ENCODE results near the gene FBP1.

The FBP1 gene

GRCh38 chr9:94639061-94639998 lies at the start of gene FBP1:
FBP1 (minus strand) TSS chr9:94639518; CDS start chr9:94639310, 208 bp downstream.
- DNase-seq, result peak; percentile 8

GRCh38 chr9:94687451-94687850 lies 48.1 kb upstream of the FBP1 start:
- DNase-seq, result no peak

GRCh38 chr9:94685359-94685758 lies 46.0 kb upstream of the FBP1 start:
- DNase-seq, result no peak

GRCh38 chr9:94681508-94681907 lies 42.2 kb upstream of the FBP1 start:
- DNase-seq, result peak; percentile 35

GRCh38 chr9:94680621-94681020 lies 41.3 kb upstream of the FBP1 start:
- no peak for DNase-seq

- DNase-seq, result no peak
These were observed 40.7 kb upstream of the FBP1 start for GRCh38 chr9:94680020-94680419.

GRCh38 chr9:94679587-94679986 lies 40.3 kb upstream of the FBP1 start:
- DNase-seq, result no peak

- DNase-seq, result no peak
These were observed 38.6 kb upstream of the FBP1 start for GRCh38 chr9:94677929-94678328.

GRCh38 chr9:94676446-94677131 lies 37.3 kb upstream of the FBP1 start:
- no peak for DNase-seq

GRCh38 chr9:94675008-94675881 lies 35.9 kb upstream of the FBP1 start:
- DNase-seq, result no peak

- DNase-seq, result no peak
These were observed 33.6 kb upstream of the FBP1 start for GRCh38 chr9:94672811-94673487.

- DNase-seq, result peak; percentile 54
These were observed 29.8 kb upstream of the FBP1 start for GRCh38 chr9:94668928-94669729.

GRCh38 chr9:94668418-94668927 lies 29.2 kb upstream of the FBP1 start:
- no peak for DNase-seq

- DNase-seq, result no peak
These were observed 27.2 kb upstream of the FBP1 start for GRCh38 chr9:94666364-94667099.

GRCh38 chr9:94665613-94666012 lies 26.3 kb upstream of the FBP1 start:
- DNase-seq, result no peak

GRCh38 chr9:94664801-94665200 lies 25.5 kb upstream of the FBP1 start:
- DNase-seq, result no peak

- DNase-seq, result no peak
These were observed 24.3 kb upstream of the FBP1 start for GRCh38 chr9:94663640-94664039.

- DNase-seq, result no peak
These were observed 23.8 kb upstream of the FBP1 start for GRCh38 chr9:94663140-94663539.

- DNase-seq, result no peak
These were observed 17.9 kb upstream of the FBP1 start for GRCh38 chr9:94657021-94657725.

- DNase-seq, result no peak
These were observed 16.9 kb upstream of the FBP1 start for GRCh38 chr9:94656200-94656599.

Data from DMS153 (cell line).